Endodermal cell (in vitro differentiated cells): ENCODE results near the gene AFF2. TPM values are rescaled to one million over a fixed set of nuclear protein-coding genes. Genes with fewer than 3 reads are reported as not detected.

Source experiments
- DNase-seq: peaks from one replicate; pipeline ENCODE4 v3.0.0-alpha.2; 2017
- H3K27ac ChIP-seq: 2 replicates; pipeline ENCODE4 v1.5.1; 2013; ENCODE audit warnings: mild to moderate bottlenecking, low read depth, low read length, moderate library complexity
- H3K27me3 ChIP-seq: 2 replicates; pipeline ENCODE4 v1.6.1; 2013; ENCODE audit warnings: mild to moderate bottlenecking, low read length, moderate library complexity; ENCODE audit not compliant: insufficient read depth, control insufficient read depth, poor library complexity, severe bottlenecking
- H3K36me3 ChIP-seq: 2 replicates; pipeline ENCODE4 v1.7.0; 2013; ENCODE audit warnings: mild to moderate bottlenecking, low read length, moderate library complexity; ENCODE audit not compliant: control insufficient read depth, insufficient read depth
- H3K4me1 ChIP-seq: one replicate; pipeline ENCODE4 v1.7.0; 2013; ENCODE audit warnings: low read length; ENCODE audit not compliant: control insufficient read depth, insufficient read depth
- H3K4me3 ChIP-seq: 2 replicates; pipeline ENCODE4 v1.5.1; 2013; ENCODE audit warnings: mild to moderate bottlenecking, low read length, moderate library complexity
- H3K9ac ChIP-seq: 2 replicates; pipeline ENCODE4 v1.6.1; 2013; ENCODE audit warnings: mild to moderate bottlenecking, low read length, moderate library complexity; ENCODE audit not compliant: poor library complexity, severe bottlenecking; ENCODE audit errors: extremely low read depth
- H3K9me3 ChIP-seq: 2 replicates; pipeline ENCODE4 v1.6.1; 2013; ENCODE audit warnings: mild to moderate bottlenecking, low read length, moderate library complexity; ENCODE audit not compliant: control insufficient read depth
- H3K27ac Mint-ChIP-seq: 2 replicates; pipeline ENCODE4 v1.8.0; 2020; ENCODE audit warnings: mixed read lengths
- H3K27me3 Mint-ChIP-seq: 2 replicates; pipeline ENCODE4 v1.8.0; 2021; ENCODE audit warnings: mild to moderate bottlenecking, mixed read lengths; ENCODE audit not compliant: insufficient read depth
- H3K36me3 Mint-ChIP-seq: 2 replicates; pipeline ENCODE4 v1.8.0; 2020; ENCODE audit warnings: low read depth, mixed read lengths
- H3K4me1 Mint-ChIP-seq: 2 replicates; pipeline ENCODE4 v1.8.0; 2020; ENCODE audit warnings: mixed read lengths
- H3K4me3 Mint-ChIP-seq: 2 replicates; pipeline ENCODE4 v1.8.0; 2020; ENCODE audit warnings: mild to moderate bottlenecking, moderate library complexity, mixed read lengths
- H3K9me3 Mint-ChIP-seq: 2 replicates; pipeline ENCODE4 v1.8.0; 2020; ENCODE audit warnings: mild to moderate bottlenecking, mixed read lengths
- CTCF ChIP-seq: fragments of 200-600 bp; sonication (generic); conservative IDR thresholded peaks from 2 replicates; pipeline ENCODE4 v1.5.0; 2021; ENCODE audit warnings: antibody characterized with exemption, mild to moderate bottlenecking
- WGBS, 2 experiments: methylation state at CpG; one replicate each; pipeline versions ENCODE4 v1.1.5 to v1.1.7; 2013; ENCODE audit warnings: missing lambda C conversion rate in 2 of 2, mixed read lengths in 1 of 2; ENCODE audit not compliant: insufficient coverage in 1 of 2, insufficient read length in 1 of 2; 5-methylcytosine and 5-hydroxymethylcytosine counted together
- total RNA-seq, 2 donors: library from RNA; stranded (reverse); fragmentation: NEBNext Ultra II Directional in 1 of 2; extraction: Animal tissue kit (Norgen Biotek cat#: 25700) in 1 of 2; gene quantifications; 2 replicates in 1 of 2; 3 replicates in 1 of 2; pipeline ENCODE4 v1.2.1, GENCODE V29; 2021

The AFF2 gene
- total RNA-seq, 2 donors from 2014 or later, result 3.7 to 5.6 TPM

GRCh38 chrX:148785256-148785655 is 284.8 kb downstream of the AFF2 start:
- Histone ChIP-seq H3K36me3 (no peaks in the 10 kb centered on the region), H3K9me3 (no peaks in the 10 kb centered on the region), H3K4me3 (no peak overlapping the region), H3K4me1 (no peaks in the 10 kb centered on the region), H3K9ac (no peak overlapping the region), H3K27ac (no peak overlapping the region), H3K27me3 (no peaks in the 10 kb centered on the region)
- WGBS, 2 experiments, result 80% methylated on average over 1 of the region's 1 CpG; no CpG with 5 or more reads in 1 of the 2 experiments
- no peak for TF ChIP-seq CTCF
- no peaks in the 10 kb centered on the region for H3K27me3 Mint-ChIP-seq
- no peaks in the 10 kb centered on the region for H3K36me3 Mint-ChIP-seq
- no peak overlapping the region for H3K27ac Mint-ChIP-seq
- peaks cover 1% of the 10 kb centered on the region for H3K4me1 Mint-ChIP-seq
- H3K4me3 Mint-ChIP-seq, result no peak overlapping the region
- peaks cover 23% of the 10 kb centered on the region for H3K9me3 Mint-ChIP-seq
- DNase-seq, result no peak

GRCh38 chrX:148788449-148788848 is 288.0 kb downstream of the AFF2 start:
- no peaks in the 10 kb centered on the region for H3K9me3 ChIP-seq
- no peak for DNase-seq
- H3K4me3 ChIP-seq, result no peak overlapping the region
- no peak overlapping the region for H3K27ac ChIP-seq
- no peak overlapping the region for H3K9ac ChIP-seq
- WGBS, 2 experiments, result 80% methylated on average over 4 of the region's 4 CpGs; no CpG with 5 or more reads in 1 of the 2 experiments
- no peak for TF ChIP-seq CTCF
- no peaks in the 10 kb centered on the region for H3K27me3 ChIP-seq
- H3K36me3 Mint-ChIP-seq, result no peaks in the 10 kb centered on the region
- H3K4me1 ChIP-seq, result no peaks in the 10 kb centered on the region
- no peak overlapping the region for H3K27ac Mint-ChIP-seq
- H3K4me3 Mint-ChIP-seq, result no peak overlapping the region
- H3K9me3 Mint-ChIP-seq, result peaks cover 25% of the 10 kb centered on the region
- H3K27me3 Mint-ChIP-seq, result no peaks in the 10 kb centered on the region
- peaks cover 1% of the 10 kb centered on the region for H3K4me1 Mint-ChIP-seq
- H3K36me3 ChIP-seq, result no peaks in the 10 kb centered on the region

- Histone ChIP-seq H3K4me3 (no peak overlapping the region), H3K9me3 (no peaks in the 10 kb centered on the region), H3K27me3 (no peaks in the 10 kb centered on the region), H3K9ac (no peak overlapping the region), H3K4me1 (no peaks in the 10 kb centered on the region), H3K27ac (no peak overlapping the region), H3K36me3 (no peaks in the 10 kb centered on the region)
- no peak overlapping the region for H3K27ac Mint-ChIP-seq
- H3K9me3 Mint-ChIP-seq, result peaks cover 18% of the 10 kb centered on the region
- no peak overlapping the region for H3K4me3 Mint-ChIP-seq
- no peak for DNase-seq
- no peak for TF ChIP-seq CTCF
- H3K27me3 Mint-ChIP-seq, result no peaks in the 10 kb centered on the region
- no peaks in the 10 kb centered on the region for H3K36me3 Mint-ChIP-seq
- H3K4me1 Mint-ChIP-seq, result no peaks in the 10 kb centered on the region
Observed at GRCh38 chrX:148794350-148794749, 293.9 kb downstream of the AFF2 start.
